Left renal pelvis (tissue), 4 donors: Measurements from ENCODE around the gene FBN1. TPM values are rescaled to one million over a fixed set of nuclear protein-coding genes. Genes with fewer than 3 reads are reported as not detected.
A peak's percentile ranks its signal among the peaks of the same experiment; 100 is the strongest.

ENCODE experiments used
- DNase-seq, 4 donors: peaks; one replicate each; pipeline ENCODE4 v3.0.0-alpha.2; 2013; ENCODE audit warnings: low read depth in 4 of 4, low spot score in 3 of 4
- polyA plus RNA-seq, 4 donors: library from polyadenylated mRNA; unstranded; fragments of 120-200 nt; gene quantifications; one replicate each; pipeline ENCODE4 v1.2.1, GENCODE V29; 2013; ENCODE audit not compliant: insufficient read length in 4 of 4

The FBN1 gene
- polyA plus RNA-seq, 4 donors, result 67.6 to 462 (median 133) TPM

GRCh38 chr15:48527517-48527916 is 118.0 kb downstream of the FBN1 start:
- no peak for DNase-seq

GRCh38 chr15:48522911-48523310 is 122.6 kb downstream of the FBN1 start:
- DNase-seq, result no peak

GRCh38 chr15:48522123-48522522 is 123.4 kb downstream of the FBN1 start:
- DNase-seq, result no peak

- DNase-seq, result no peak
Measured at GRCh38 chr15:48520376-48521155, 124.9 kb downstream of the FBN1 start.

- no peak for DNase-seq
Measured at GRCh38 chr15:48516121-48516520, 129.4 kb downstream of the FBN1 start.

- DNase-seq, result no peak
Measured at GRCh38 chr15:48515500-48515899, 130.0 kb downstream of the FBN1 start.

- DNase-seq, result no peak
Measured at GRCh38 chr15:48514103-48514816, 131.2 kb downstream of the FBN1 start.

GRCh38 chr15:48510976-48511375 is 134.5 kb downstream of the FBN1 start:
- DNase-seq, result no peak

- peak in 1 of 4 donors; percentile 14 for DNase-seq
Measured at GRCh38 chr15:48507416-48508065, 138.0 kb downstream of the FBN1 start.

GRCh38 chr15:48505067-48505466 is 140.4 kb downstream of the FBN1 start:
- DNase-seq, result no peak

GRCh38 chr15:48501208-48501607 is 144.3 kb downstream of the FBN1 start:
- no peak for DNase-seq

GRCh38 chr15:48500595-48500994 is 144.9 kb downstream of the FBN1 start:
- DNase-seq, result no peak

GRCh38 chr15:48499978-48500377 is 145.5 kb downstream of the FBN1 start:
- DNase-seq, result no peak

GRCh38 chr15:48498828-48499227 is 146.7 kb downstream of the FBN1 start:
- no peak for DNase-seq

- no peak for DNase-seq
Measured at GRCh38 chr15:48494631-48495030, 150.9 kb downstream of the FBN1 start.

GRCh38 chr15:48493763-48494225 is 151.7 kb downstream of the FBN1 start:
- no peak for DNase-seq

GRCh38 chr15:48493084-48493762 is 152.3 kb downstream of the FBN1 start:
- no peak for DNase-seq

- no peak for DNase-seq
Measured at GRCh38 chr15:48486228-48486627, 159.3 kb downstream of the FBN1 start.

- DNase-seq, result no peak
Measured at GRCh38 chr15:48481802-48482201, 163.7 kb downstream of the FBN1 start.

GRCh38 chr15:48479751-48480150 is 165.8 kb downstream of the FBN1 start:
- DNase-seq, result no peak

GRCh38 chr15:48478581-48478980 is 166.9 kb downstream of the FBN1 start:
- no peak for DNase-seq
